Measurements from ENCODE around the gene GHR.
"Not testable (repeated sequence)": the region's sequence is repeated elsewhere in the genome, so short reads cannot be mapped to it uniquely, and the experiment has no call there.

The GHR gene

DNA sequence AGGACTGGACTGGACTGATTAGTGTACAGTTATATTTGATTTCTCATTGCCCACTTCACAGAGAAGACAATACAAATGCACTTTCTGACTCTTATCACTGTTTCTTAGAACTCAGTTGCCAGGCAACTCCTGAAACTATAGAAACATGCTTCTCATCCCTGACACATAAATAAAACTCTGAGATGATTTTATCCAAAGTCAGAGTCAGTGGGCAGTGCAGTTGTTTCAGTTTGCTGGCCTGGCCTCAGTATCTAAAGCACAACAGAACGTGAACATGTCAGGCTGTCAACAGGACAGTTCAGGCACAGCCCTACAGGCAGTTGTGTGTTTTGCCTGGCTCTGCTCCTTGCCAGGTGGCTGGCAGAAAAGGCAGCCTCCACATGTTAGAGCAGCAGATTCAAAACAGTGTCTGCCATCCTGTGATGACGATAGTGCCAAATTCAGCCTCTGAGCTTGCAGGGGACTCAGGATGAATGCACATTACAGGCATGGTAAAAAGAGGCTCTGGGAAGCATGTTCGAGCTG, 268.2 kb downstream of the GHR start:
- no peak for FAIRE-seq

DNA sequence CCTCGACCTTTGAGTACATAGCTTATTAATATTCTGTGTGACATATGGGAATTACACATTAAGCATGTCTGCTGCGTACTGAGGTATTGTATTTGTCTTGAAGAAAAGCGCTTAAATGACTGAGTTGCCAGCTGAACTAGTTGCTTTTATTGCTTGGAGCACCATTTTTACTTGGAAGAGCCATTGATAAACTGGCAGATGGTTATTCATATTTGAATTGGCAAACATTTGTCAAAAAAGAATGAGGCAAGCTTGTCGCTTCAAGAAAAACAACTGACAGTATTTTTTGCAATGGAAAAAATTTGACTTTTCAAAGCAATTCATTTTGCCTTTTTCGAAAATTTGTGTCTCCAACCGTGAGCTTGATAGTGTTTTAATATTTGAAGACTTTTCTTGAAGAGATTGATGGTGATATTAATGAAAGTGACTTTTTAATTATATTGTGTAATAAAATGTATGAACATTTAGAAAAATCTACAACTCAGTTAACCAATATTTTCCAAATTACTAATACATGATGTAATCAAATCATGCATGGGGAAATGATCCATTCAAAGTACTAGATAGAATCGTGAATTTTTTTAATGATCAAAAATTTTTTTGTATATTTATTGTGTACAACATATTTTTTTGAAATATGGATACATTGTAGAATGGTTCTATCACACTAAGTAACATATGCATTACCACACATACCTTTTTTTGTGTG, 278.3 kb downstream of the GHR start:
- DNase-seq (ENCODE audit: low spot score) (no peak), FAIRE-seq (peak; percentile 30)

More for the DNA sequence above, 268.2 kb downstream of the GHR start:
- no peak for DNase-seq (ENCODE audit: low spot score)

DNA sequence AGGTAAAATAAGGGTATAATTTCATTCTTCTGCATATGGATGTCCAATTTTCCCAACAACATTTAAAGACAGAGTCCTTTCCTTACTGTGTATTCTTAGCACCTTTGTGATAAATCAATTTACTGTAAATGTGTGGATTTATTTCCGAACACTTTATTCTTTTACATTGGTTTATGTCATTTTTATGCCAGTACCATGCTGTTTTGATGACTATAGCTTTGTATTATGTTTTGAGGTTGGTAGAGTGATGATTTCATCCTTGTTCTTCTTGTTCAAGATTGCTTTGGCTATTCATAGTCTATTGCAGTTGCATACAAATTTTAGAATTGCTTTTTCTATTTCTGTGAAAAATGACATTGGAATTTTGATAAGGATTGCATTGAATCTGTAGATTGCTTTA, 280.0 kb downstream of the GHR start:
- FAIRE-seq: no peak

GRCh38 chr5:42715785-42716184, 292.5 kb downstream of the GHR start:
- peak; percentile 56 for DNase-seq (ENCODE audit: low spot score)
- FAIRE-seq: peak; percentile 72

More for the DNA sequence above, 280.0 kb downstream of the GHR start:
- no peak for DNase-seq (ENCODE audit: low spot score)

GRCh38 chr5:42718591-42718990, 295.4 kb downstream of the GHR start:
- peak; percentile 86 for FAIRE-seq
- DNase-seq (ENCODE audit: low spot score): peak; percentile 85

DNA sequence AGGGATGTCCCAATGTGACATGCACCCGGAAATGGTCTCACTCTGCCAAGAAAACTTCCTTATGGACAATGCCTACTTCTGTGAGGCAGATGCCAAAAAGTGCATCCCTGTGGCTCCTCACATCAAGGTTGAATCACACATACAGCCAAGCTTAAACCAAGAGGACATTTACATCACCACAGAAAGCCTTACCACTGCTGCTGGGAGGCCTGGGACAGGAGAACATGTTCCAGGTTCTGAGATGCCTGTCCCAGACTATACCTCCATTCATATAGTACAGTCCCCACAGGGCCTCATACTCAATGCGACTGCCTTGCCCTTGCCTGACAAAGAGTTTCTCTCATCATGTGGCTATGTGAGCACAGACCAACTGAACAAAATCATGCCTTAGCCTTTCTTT, 295.8 kb downstream of the GHR start:
- no peak for DNase-seq (ENCODE audit: low spot score)
- FAIRE-seq: no peak

- no peak for FAIRE-seq
- no peak for DNase-seq (ENCODE audit: low spot score)
Observed at GRCh38 chr5:42720251-42720650, 297.0 kb downstream of the GHR start.

DNA sequence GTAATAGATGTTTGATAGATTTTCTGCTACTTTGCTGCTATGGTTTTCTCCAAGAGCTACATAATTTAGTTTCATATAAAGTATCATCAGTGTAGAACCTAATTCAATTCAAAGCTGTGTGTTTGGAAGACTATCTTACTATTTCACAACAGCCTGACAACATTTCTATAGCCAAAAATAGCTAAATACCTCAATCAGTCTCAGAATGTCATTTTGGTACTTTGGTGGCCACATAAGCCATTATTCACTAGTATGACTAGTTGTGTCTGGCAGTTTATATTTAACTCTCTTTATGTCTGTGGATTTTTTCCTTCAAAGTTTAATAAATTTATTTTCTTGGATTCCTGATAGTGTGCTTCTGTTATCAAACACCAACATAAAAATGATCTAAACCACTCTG, 298.2 kb downstream of the GHR start:
- DNase-seq (ENCODE audit: low spot score): no peak
- FAIRE-seq: no peak

DNA sequence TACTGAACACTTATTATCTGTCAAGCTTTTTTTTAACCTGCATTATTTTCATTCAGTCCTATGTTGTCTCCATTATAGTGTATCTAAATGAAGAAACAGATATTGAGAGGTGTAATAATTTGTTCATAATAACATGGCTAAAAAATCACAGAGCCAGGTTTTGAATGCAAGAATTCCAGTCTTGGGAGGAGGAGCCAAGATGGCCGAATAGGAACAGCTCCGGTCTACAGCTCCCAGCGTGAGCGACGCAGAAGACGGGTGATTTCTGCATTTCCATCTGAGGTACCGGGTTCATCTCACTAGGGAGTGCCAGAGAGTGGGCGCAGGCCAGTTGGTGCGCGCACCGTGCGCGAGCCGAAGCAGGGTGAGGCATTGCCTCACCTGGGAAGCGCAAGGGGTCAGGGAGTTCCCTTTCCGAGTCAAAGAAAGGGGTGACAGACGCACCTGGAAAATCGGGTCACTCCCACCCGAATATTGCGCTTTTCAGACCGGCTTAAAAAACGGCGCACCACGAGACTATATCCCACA, 311.4 kb downstream of the GHR start:
- not testable (repeated sequence) for FAIRE-seq; DNase-seq (ENCODE audit: low spot score)

- no peak for FAIRE-seq
- DNase-seq (ENCODE audit: low spot score): no peak
Observed at GRCh38 chr5:42740920-42741319, 317.7 kb downstream of the GHR start.

- DNase-seq (ENCODE audit: low spot score) (no peak), FAIRE-seq (no peak)
Observed at GRCh38 chr5:42745426-42745825, 322.2 kb downstream of the GHR start.

DNA sequence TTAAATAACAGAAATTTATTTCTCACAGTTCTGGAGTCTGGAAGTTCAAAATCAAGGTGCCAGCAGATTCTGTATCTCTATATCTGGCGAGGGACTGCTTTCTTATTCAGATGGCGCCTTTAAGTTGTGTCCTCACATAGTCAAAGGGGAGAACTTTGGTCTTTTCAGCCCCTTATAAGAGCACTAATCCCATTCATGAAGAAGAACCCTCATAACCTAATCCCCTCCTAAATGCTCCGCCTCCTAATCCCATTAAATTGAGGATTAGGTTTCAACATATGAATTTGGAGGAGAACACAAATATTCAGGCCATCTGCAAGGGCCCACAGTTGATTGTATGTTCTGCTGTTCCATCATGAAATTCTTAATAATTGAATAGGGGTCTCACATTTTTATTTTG, 322.6 kb downstream of the GHR start:
- no peak for DNase-seq (ENCODE audit: low spot score)
- no peak for FAIRE-seq

- FAIRE-seq: no peak
- no peak for DNase-seq (ENCODE audit: low spot score)
Observed at GRCh38 chr5:42749020-42749419, 325.8 kb downstream of the GHR start.

- FAIRE-seq (no peak), DNase-seq (ENCODE audit: low spot score) (no peak)
Observed at GRCh38 chr5:42750507-42750906, 327.3 kb downstream of the GHR start.

- DNase-seq (ENCODE audit: low spot score): no peak
- no peak for FAIRE-seq
Observed at GRCh38 chr5:42751044-42751443, 327.8 kb downstream of the GHR start.

GRCh38 chr5:42753099-42753498, 329.9 kb downstream of the GHR start:
- FAIRE-seq (no peak), DNase-seq (ENCODE audit: low spot score) (no peak)

DNA sequence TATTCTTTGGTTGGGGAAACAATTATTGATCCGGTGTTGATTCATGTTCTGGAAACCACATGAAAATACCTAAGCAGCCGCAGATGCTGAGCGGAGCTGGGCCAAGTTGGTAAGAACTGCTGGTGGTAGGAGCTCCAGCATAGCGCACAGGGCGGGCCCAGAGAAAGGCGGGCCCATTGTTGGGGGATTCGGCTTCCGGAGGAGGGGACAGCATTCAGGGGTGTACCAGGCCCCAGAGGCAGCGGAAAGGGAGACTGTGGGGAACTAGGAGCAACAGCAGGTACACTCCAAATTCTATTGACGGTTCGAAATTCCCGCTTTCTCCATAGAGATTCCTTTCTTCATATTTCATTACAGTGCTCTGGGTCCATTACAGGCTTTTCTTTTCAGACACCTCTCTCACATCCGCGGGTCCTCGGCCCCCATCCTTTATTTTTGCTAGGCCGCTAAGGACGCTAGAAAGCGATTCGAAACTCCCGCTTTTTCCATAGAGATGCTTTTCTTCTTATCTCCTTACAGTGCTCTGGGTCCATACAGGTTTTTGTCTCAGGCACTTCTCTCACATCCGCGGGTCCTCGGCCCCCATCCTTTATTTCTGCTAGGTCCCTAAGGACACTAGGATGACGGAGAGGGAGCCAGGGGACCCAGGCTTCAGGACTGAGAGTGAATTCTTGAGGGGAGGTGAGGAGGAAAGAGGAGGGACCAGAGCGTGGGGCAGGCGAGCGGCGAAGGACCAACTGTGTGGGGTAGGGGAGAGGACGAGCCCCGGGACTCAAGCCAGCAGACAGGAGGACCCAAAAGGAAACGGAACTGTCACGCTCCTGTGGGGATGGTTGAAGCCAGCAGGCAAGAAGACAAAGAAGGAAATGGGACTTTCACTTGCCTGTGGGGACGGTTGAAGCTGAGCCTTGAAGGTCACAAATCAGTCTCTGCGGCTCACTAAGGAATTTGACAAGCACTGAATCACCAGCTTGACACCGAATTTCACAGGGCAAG, 333.7 kb downstream of the GHR start, which contains the start of gene CCDC152:
Gene CCDC152, plus strand, starts transcription at position 213 of the 996 bp plus-strand sequence. CDS start 2,304 bp downstream, outside the sequence.
- DNase-seq (ENCODE audit: low spot score) (peak; percentile 73), FAIRE-seq (no peak)

GRCh38 chr5:42759456-42759855, 336.2 kb downstream of the GHR start:
- DNase-seq (ENCODE audit: low spot score) (peak; percentile 48), FAIRE-seq (peak; percentile 62)

DNA sequence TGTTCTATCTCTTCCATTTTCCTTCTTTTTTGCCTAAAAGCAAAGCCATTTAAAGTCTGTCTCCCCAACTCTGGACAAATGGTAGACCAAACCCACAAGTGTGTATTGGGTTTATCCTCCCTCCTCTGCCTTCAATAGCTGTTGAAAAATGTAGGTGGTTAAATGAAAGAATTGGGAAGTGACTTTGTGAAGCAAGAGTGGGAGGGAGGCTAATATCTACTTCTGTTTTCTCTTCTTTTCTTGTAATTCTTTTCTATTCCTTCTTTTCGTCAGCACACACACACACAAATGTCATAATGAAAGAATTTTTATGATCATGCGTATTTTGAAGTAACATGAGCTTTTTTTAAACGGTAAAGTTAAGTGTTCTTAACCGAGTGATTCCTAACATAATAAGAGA, 337.2 kb downstream of the GHR start:
- FAIRE-seq (no peak), DNase-seq (ENCODE audit: low spot score) (no peak)

DNA sequence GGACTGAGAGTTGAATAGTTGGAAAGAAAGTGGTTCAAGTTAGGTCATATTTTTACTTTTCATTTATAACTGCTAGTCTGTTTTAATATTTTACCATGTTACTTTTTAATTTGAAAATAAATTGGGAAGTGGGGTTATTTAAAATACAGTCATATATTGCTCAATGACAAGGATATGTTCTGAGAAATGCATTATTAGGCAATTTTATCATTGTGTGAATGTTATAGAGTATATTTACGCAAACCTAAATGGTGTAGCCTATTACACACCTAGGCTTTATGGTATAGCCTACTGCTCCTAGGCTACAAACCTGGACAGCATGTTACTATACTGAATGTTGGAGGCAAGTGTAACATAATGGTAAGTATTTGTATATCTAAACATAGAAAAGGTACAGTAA, 338.6 kb downstream of the GHR start:
- FAIRE-seq (no peak), DNase-seq (ENCODE audit: low spot score) (no peak)

DNA sequence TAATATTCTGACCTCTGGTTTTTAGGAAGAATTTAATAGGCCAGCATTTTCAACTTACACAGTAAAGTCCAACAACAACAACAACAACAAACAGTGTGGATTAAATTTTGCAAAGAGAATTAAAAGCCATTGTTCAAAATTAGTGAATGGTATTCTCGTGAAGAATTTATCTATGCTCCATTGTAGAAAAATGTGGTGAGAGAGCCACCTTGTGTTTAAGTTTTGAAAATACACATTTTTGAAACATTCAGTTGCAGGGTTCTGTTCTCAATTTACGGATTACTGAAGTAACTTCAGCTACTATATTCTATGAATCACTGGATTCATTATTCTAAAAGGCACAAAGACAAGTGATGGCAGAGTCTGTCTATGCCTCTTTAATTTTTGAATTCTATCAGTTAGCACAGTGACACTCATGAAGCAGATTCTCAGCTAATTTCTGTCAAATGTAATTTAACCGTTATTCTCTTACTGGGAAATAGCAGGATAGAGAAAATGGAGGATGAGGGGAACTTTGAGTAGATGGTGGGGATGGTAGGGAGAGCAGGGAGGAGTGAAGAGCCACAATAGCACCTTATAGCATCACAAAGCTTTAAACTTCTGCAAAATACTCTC, 344.4 kb downstream of the GHR start:
- DNase-seq (ENCODE audit: low spot score): peak; percentile 39
- FAIRE-seq: peak; percentile 84
